HG02759 (cell line): ENCODE results near the gene HDAC10.
"Not testable (repeated sequence)": the region's sequence is repeated elsewhere in the genome, so short reads cannot be mapped to it uniquely, and the experiment has no call there.

Source experiments
- ATAC-seq: cut with Tn5 transposase; IDR thresholded peaks from one replicate; pipeline ENCODE4 v1.9.1; 2021; ENCODE audit warnings: mild to moderate bottlenecking, moderate library complexity; ENCODE audit not compliant: unreplicated experiment

Gene HDAC10

DNA sequence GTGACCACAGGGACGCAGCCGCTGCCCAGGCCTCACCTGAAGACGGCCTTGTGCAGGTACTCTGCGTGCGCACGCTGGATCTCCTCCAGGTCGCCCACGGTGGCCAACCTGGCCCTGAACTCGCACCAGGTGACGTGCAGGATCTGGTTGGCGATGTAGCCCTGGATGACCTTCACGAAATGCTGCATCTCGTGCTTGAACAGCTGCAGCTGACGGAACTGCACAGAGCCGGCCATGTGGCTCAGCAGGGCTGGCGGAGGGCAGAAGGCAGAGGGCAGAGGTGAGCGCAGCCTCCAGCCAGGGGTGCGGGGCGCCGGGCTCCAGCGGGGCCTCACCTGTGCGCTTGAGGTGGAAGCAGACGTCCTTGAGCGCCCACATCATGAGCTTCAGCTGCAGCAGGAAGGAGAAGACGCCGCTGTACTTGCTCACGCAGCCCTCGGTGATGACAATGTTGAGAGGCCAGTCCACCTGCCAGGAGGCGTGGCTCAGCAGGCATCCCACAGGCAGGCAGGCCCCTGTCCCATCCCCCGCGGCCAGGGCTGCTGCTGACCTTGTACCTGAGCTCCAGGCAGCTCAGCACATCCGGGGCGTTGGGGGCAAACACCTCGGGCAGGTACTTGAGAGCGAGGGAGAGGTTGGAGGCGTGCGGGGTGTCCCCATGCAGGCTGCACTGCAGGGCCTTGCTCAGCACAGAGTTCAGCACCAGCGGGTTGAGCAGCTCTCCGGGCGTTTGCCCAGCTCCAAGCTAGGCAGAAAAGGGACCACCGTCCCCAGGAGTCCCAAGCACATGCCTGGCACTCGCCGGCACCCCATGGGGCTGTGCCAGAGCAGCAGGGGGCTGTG lies 32.7 kb downstream of the HDAC10 start:
- ATAC-seq: no peak

DNA sequence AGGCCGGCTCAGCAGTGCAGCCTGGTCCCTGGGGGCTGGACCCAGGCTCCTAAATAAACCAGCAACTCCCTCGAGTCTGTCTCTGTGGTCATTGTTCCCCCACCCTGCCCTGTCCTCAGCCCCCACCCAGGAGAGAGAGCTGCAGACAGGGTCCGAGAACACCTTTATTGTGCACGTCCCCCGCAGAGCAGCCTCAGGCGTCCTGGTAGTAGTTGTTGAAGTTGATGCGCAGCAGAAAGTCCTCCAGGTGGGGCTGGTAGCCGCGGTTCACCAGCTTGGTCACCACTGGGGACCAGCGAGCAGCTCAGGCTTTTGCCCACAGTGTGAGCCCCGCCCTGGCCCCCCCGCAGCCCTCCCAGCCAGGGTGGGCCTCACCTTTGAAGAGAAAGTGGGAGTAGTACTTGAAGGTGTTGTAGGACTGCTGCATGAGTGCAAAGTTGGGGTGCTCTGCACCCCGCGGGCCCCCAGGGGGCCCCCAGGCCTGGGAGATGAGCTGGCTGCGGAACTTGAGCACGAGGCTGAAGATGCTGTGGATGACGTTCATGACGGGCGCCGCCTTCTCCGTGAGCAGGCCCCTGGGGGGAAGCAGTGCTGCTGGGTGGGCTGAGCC lies 33.4 kb downstream of the HDAC10 start:
- no peak for ATAC-seq

- no peak for ATAC-seq
Measured at GRCh38 chr22:50216684-50217520, 34.2 kb downstream of the HDAC10 start.

DNA sequence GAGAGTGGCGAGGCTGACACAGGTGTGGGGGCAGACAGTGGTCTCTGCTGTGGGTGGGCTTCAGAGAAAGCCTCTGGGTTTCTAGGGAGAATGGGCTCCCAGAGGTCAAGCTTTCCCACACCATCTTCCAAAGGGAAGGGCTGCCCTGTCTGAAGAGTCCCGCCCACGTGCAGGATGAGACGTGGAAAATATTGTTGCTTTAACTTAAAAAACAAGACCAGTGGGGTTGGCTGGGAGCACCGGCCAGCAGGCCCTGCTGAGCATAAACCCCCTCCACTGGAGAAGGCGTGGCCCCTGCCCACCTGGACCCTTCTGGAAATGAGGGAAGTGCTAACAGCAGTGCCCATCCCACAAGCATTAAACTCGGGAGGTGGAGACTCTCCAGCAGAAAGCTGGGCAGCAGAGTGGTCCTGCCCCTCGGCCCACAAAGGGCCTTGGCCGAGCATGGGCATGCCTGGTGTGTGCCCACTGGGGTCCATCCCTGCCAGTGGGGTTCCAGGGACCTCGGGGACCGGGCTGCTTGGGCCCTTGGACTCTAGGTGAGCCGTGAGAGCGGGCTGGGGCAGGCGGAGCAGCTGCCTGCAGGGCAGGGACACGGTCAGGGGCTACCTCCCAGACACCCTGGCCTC lies 34.9 kb downstream of the HDAC10 start:
- no peak for ATAC-seq

DNA sequence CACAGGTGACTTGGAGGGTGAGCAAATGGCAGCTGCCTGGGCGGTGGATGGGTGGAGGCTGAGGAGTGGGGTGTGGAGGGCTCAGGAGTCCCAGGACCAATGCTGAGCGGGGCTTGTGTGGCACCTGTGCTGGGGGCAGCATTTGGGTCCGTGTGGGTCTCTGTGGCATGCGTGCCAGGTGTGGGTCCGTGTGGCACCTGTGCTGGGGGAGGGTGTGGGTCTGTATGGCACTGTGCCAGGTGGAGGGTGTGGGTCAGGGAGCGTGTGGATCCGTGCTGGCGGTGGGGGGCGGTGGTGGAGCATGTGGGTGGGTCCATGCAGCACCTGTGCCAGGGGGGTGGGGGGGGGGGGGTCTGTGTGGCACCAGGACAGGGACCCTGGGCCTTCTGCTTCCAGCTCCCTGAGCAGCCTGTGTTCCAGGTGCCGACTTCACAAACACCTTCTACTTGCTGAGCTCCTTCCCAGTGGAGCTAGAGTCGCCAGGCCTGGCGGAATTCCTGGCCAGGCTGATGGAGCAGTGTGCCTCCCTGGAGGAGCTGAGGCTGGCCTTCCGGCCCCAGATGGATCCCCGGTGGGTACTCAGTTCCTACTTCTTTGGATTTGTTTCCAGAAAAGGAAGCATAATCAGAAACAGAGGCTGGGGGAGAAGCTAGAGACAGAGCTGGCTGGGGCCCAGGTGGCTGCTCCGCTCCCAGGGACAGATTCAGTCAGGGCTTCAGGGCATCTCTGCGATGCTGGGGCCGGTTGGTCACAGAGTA lies 35.6 kb downstream of the HDAC10 start:
- ATAC-seq: no peak

DNA sequence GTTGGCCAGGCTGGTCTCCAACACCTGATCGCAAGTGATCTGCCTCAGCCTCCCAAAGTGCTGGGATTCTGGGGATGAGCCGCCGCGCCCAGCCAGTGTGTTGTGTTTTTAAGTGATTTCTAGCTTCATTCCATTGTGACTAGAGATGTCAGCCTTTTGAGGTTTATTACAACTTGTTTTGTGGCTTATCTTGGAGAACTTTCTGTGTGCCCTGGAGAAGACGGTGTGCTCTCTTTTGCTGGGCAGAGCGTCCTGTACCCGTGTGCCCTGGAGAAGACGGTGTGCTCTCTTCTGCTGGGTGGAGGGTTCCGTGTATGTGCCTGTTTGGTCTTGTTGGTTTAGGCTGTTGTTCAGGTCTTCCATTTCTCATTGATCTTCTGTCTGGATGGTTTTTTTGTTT lies 37.8 kb downstream of the HDAC10 start:
- ATAC-seq: no peak

GRCh38 chr22:50211147-50211546 lies 39.9 kb downstream of the HDAC10 start:
- no peak for ATAC-seq

DNA sequence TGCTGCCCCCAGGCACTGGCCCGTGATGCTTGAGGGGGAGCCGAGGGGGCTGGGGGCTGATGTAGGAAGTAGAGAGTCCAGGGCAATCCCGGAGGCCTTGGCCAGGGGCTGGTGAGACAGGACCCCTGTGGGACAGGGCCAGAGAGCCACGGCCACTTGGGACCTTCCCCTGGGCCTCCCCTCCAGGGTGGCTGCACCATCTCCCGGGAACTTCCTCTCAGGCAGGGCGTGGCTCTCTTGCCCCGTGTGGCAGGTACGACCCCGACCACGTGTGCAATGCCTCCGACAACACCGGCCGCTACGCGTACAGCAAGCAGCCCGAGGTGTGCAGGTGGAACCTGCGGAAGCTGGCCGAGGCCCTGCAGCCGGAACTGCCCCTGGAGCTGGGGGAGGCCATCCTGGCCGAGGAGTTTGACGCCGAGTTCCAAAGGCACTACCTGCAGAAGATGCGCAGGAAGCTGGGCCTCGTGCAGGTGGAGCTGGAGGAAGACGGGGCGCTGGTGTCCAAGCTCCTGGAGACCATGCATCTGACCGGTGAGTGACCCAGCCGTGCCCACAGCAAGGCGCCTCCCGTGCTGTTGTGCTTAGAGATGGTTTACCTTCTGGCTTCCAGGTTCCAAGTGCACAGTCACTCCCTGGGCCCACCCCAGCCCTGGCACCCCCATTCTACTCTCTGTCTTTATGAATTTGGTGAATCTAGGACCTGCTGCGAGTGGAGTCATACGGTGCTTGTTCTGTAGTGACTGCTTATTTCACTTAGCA lies 40.5 kb downstream of the HDAC10 start:
- no peak for ATAC-seq

- no peak for ATAC-seq
Measured at GRCh38 chr22:50209893-50210292, 41.2 kb downstream of the HDAC10 start.

DNA sequence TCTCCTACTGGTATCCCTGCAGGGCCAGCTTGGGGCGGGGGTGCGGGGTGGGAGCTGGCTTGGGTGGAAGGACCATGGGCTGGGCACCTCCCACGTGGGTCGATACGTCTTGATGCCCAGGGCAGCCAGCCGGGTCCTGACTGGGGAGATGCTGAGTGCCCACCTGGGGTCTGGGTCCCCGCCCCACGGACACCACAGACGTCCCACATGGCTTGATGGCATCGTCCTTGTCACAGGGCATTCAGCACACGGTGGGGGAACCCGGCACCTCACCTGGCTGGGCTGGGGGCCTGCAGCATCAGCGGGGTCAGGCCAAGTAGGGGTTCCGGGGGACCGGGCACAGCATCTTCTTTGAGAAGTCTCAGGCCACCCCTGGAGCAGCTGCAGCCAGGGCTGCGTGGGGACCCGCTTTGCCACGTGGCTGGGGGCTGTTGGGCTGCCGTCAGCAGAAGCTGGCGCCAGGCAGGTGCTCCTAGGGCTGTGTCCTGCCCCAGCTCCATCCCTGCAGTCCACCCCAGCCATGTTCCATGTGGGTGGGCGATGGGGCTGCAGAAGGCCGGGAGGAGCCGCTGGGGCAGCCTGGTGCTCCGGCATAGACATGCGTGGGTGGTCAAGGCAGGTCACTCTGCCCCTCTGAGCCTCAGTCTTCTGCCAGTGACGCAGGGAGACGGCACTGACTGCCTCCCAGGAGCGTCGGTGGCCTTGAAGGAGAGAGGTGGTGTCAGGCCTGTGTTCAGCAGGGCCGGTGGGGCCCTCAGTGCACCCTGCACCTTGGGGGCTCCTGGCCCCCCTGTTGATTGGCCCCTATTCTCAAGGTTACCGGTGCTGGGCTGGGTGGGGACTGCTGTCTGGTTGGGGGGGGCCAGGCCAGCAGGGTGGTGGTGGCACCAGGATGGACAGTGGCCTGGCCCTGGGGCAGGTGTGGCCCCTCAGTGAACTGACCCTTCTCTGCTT lies 41.8 kb downstream of the HDAC10 start:
- no peak for ATAC-seq

GRCh38 chr22:50208430-50208938 lies 42.6 kb downstream of the HDAC10 start:
- no peak for ATAC-seq

GRCh38 chr22:50207383-50208140 lies 43.5 kb downstream of the HDAC10 start:
- ATAC-seq: no peak

DNA sequence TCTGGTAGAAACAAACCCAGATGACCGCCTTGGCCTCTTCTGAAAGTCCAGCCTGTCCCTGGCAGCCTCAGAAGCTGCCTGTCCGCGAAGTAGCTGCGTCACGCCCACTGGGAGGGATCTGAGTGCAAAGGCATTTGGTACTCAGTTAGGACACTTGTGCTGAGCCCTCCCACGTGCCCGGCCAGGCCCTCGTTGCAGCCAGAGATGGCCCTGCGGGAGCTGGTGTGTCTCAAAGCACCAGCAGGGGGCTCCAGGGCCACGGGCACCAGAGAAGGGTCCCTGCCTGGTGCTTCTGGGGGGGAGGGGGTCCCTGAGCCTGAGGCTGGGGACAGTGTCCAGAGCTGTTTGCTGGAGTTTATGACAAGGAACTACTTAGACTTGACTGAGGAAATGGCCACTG lies 44.5 kb downstream of the HDAC10 start:
- no peak for ATAC-seq

DNA sequence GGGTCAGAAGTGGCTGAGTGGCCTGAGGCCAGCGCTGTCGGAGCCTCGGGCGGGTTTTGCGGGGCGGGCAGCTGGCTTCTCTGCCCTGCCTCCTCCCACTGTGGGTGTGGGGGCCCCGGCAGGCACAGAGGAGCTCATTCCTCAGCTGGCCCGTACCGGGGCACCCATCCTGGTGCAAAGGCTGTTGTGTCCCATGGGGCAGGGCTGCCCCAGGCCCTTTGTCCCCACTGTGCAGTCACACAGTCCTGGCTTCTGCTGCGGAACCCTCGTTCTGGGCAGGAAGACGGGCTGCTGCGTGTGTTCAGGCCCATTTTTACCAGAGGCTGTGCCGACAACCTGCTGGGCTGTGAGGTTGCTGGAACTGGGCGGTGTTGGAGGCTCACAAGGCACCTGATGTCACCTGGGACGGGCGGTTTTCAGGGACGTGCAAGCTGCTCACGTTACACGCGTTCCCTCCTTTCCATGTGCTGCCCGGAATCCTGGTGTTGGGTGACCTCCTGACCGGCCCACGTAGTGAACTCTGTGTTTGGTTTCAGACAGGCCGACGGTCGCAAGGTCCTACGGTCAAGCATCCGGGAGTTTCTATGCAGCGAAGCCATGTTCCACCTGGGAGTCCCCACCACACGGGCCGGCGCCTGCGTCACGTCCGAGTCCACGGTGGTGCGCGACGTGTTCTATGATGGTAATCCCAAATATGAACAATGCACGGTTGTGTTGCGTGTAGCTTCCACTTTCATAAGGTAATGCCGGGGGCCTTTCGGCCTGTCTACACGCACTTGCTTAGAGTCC lies 45.1 kb downstream of the HDAC10 start:
- ATAC-seq: no peak

GRCh38 chr22:50204998-50205397 lies 46.1 kb downstream of the HDAC10 start:
- not testable (repeated sequence) for ATAC-seq

- no peak for ATAC-seq
Measured at GRCh38 chr22:50204571-50204970, 46.5 kb downstream of the HDAC10 start.

GRCh38 chr22:50203288-50203687 lies 47.8 kb downstream of the HDAC10 start:
- ATAC-seq: no peak
